Measurements from ENCODE around the gene RASSF1.
A peak's percentile ranks its signal among the peaks of the same experiment; 100 is the strongest.

The RASSF1 gene

DNA sequence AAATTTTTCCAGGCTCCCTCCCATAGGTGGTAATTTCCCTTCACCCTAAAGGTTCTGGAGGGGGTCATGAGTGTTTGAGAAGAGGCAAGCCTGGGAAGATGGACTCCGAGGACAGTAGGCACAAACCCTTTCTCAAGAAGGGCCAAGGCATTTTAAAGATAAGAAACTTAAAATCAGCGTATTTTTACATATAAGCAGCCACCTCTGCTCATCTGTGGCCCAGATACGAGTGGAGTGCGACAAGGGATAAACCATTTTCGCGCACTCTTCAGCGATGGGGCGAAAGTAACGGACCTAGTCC, 539 bp downstream of the RASSF1 start:
- H3K36me3 ChIP-seq (ENCODE audit: control insufficient read depth, insufficient read depth, low read length, severe bottlenecking), result no peaks in the 10 kb centered on the region
- H3K4me3 ChIP-seq (ENCODE audit: low read length), result peak overlapping the region; percentile 80
- no peaks in the 10 kb centered on the region for H3K27me3 ChIP-seq (replicated peaks; ENCODE audit: control insufficient read depth, insufficient read depth, low read length)
- peak overlapping the region; percentile 89 for H3K9ac ChIP-seq (ENCODE audit: low read length)
- DNase-seq (ENCODE audit: low read depth), result no peak
- no peaks in the 10 kb centered on the region for H3K9me3 ChIP-seq (ENCODE audit: control insufficient read depth, low read length)
- H3K4me1 ChIP-seq (ENCODE audit: control insufficient read depth, insufficient read depth, low read length), result peaks cover 45% of the 10 kb centered on the region

- H3K27me3 ChIP-seq (replicated peaks; ENCODE audit: control insufficient read depth, insufficient read depth, low read length), result no peaks in the 10 kb centered on the region
- peak overlapping the region; percentile 89 for H3K9ac ChIP-seq (ENCODE audit: low read length)
- H3K9me3 ChIP-seq (ENCODE audit: control insufficient read depth, low read length), result no peaks in the 10 kb centered on the region
- H3K4me3 ChIP-seq (ENCODE audit: low read length), result peak overlapping the region; percentile 80
- peaks cover 49% of the 10 kb centered on the region for H3K4me1 ChIP-seq (ENCODE audit: control insufficient read depth, insufficient read depth, low read length)
- DNase-seq (ENCODE audit: low read depth), result no peak
- H3K36me3 ChIP-seq (ENCODE audit: control insufficient read depth, insufficient read depth, low read length, severe bottlenecking), result no peaks in the 10 kb centered on the region
These were observed 1.0 kb downstream of the RASSF1 start for GRCh38 chr3:50339485-50340146.

- Histone ChIP-seq H3K4me1 (ENCODE audit: control insufficient read depth, insufficient read depth, low read length) (peaks cover 56% of the 10 kb centered on the region), H3K36me3 (ENCODE audit: control insufficient read depth, insufficient read depth, low read length, severe bottlenecking) (no peaks in the 10 kb centered on the region), H3K9ac (ENCODE audit: low read length) (peak overlapping the region; percentile 89), H3K4me3 (ENCODE audit: low read length) (peak overlapping the region; percentile 40), H3K27me3 (replicated peaks; ENCODE audit: control insufficient read depth, insufficient read depth, low read length) (no peaks in the 10 kb centered on the region), H3K9me3 (ENCODE audit: control insufficient read depth, low read length) (no peaks in the 10 kb centered on the region)
- DNase-seq (ENCODE audit: low read depth), result no peak
These were observed 1.7 kb downstream of the RASSF1 start for GRCh38 chr3:50338965-50339364.

DNA sequence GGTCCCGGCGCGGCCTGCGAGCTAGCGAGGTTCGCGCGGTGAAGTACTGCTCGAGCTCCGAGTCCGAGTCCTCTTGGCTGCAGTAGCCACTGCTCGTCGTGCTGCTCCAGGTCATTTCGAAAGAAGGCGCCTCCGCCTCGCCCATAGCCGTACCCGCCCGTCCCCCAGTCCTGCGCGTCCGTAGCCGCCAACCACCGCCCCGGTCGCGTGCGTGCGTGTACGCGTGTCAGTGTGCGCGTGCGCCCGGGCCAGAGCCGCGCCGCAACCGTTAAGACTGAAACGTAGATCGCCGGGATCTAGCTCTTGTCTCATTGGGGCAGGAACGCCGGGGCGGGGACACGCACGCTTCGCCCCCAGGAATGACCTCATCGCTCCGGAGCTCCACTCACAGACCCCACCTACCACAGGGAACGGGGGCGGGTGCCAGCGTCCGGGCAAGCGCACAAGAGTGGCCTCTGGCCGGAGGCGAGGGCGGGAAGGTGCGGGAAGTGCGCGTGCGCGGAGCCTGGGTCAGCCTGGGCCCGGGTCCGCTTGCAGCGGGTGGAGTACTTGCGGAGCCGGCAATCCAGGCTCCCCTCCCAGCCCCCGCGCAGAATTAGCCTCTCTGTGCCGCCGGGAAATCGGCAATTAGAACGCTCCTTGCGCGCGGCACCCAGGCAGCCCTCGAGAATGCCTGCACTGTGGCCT, 3.3 kb downstream of the RASSF1 start:
- Histone ChIP-seq H3K27me3 (replicated peaks; ENCODE audit: control insufficient read depth, insufficient read depth, low read length) (no peaks in the 10 kb centered on the region), H3K4me3 (ENCODE audit: low read length) (peak overlapping the region; percentile 87), H3K36me3 (ENCODE audit: control insufficient read depth, insufficient read depth, low read length, severe bottlenecking) (peaks cover under 1% of the 10 kb centered on the region), H3K9ac (ENCODE audit: low read length) (peak overlapping the region; percentile 89), H3K9me3 (ENCODE audit: control insufficient read depth, low read length) (no peaks in the 10 kb centered on the region), H3K4me1 (ENCODE audit: control insufficient read depth, insufficient read depth, low read length) (peaks cover 61% of the 10 kb centered on the region)
- DNase-seq (ENCODE audit: low read depth), result peak; percentile 100

GRCh38 chr3:50336452-50337174, 4.0 kb downstream of the RASSF1 start:
- Histone ChIP-seq H3K4me1 (ENCODE audit: control insufficient read depth, insufficient read depth, low read length) (peaks cover 61% of the 10 kb centered on the region), H3K9me3 (ENCODE audit: control insufficient read depth, low read length) (no peaks in the 10 kb centered on the region), H3K4me3 (ENCODE audit: low read length) (peak overlapping the region; percentile 87), H3K36me3 (ENCODE audit: control insufficient read depth, insufficient read depth, low read length, severe bottlenecking) (peaks cover 7% of the 10 kb centered on the region), H3K9ac (ENCODE audit: low read length) (peak overlapping the region; percentile 89), H3K27me3 (replicated peaks; ENCODE audit: control insufficient read depth, insufficient read depth, low read length) (no peaks in the 10 kb centered on the region)
- peak; percentile 53 for DNase-seq (ENCODE audit: low read depth)

DNA sequence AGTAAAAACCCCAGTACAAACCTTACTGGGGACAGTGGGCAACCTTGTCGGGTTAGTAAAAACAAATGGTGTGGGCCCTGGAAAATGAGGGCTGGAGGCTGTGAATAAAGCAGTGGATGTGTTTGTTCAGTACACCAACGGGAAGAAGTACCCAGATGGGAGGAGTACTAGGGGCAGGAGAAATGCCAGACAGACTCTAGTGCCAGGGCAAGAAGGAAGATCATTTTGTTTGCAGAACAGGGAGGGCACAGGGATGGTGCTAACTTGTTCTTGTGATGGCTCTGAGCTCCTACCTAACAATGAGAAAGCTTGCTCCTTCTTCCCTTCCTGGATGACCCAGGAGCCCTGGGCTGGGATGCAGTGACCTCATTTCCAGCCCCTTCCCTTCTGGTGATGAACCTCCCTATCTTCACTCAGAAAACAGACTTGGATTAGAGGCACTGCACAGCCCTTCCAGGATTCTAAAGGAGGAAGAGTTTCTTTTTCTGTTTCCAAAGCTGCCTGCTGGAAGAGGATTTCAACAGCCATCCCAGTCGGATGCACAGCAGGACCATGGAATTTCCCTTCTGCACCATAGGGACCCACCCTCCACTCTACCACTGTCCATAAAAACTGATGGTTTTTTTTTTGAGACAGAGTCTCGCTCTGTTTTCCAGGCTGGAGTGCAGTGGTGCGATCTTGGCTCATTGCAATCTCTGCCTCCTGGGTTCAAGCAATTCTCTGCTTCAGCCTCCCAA, 6.1 kb downstream of the RASSF1 start:
- Histone ChIP-seq H3K4me1 (ENCODE audit: control insufficient read depth, insufficient read depth, low read length) (peaks cover 46% of the 10 kb centered on the region), H3K9ac (ENCODE audit: low read length) (peak overlapping the region; percentile 50), H3K4me3 (ENCODE audit: low read length) (peak overlapping the region; percentile 35), H3K9me3 (ENCODE audit: control insufficient read depth, low read length) (no peaks in the 10 kb centered on the region), H3K27me3 (replicated peaks; ENCODE audit: control insufficient read depth, insufficient read depth, low read length) (no peaks in the 10 kb centered on the region), H3K36me3 (ENCODE audit: control insufficient read depth, insufficient read depth, low read length, severe bottlenecking) (peaks cover 28% of the 10 kb centered on the region)
- no peak for DNase-seq (ENCODE audit: low read depth)

DNA sequence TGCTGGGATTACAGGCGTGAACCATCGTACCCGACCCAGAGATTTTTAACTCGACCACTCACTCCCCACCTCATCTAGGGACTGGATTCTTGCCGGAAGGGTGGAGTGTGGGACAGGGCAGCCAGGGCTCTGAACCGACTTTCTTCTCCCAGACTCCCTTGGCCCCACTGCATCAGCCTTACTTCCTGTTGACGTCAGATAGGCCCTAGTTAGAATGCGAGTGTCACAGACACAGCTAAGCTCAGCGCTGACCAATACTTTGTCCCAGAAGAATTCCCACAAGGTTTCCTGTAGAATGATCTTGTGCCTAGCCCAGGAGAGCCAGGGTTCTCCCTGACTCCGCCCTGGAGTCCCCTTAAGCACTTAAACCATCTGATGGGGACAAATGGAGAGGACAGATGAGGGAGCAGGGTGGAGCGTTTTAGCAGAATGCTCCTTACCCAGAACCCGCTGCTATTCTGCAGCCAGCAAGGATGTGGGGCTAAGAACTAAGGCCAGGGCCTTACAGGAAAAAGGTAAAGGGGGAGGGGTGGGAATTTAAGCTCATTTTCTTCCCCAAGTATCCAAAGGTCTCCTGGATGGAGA, 6.8 kb downstream of the RASSF1 start:
- Histone ChIP-seq H3K9me3 (ENCODE audit: control insufficient read depth, low read length) (no peaks in the 10 kb centered on the region), H3K27me3 (replicated peaks; ENCODE audit: control insufficient read depth, insufficient read depth, low read length) (no peaks in the 10 kb centered on the region), H3K4me3 (ENCODE audit: low read length) (peak overlapping the region; percentile 35), H3K36me3 (ENCODE audit: control insufficient read depth, insufficient read depth, low read length, severe bottlenecking) (peaks cover 31% of the 10 kb centered on the region), H3K9ac (ENCODE audit: low read length) (peak overlapping the region; percentile 50), H3K4me1 (ENCODE audit: control insufficient read depth, insufficient read depth, low read length) (peaks cover 41% of the 10 kb centered on the region)
- no peak for DNase-seq (ENCODE audit: low read depth)

- DNase-seq (ENCODE audit: low read depth), result no peak
- H3K27me3 ChIP-seq (replicated peaks; ENCODE audit: control insufficient read depth, insufficient read depth, low read length), result no peaks in the 10 kb centered on the region
- H3K9me3 ChIP-seq (ENCODE audit: control insufficient read depth, low read length), result no peaks in the 10 kb centered on the region
- no peak overlapping the region for H3K4me3 ChIP-seq (ENCODE audit: low read length)
- no peak overlapping the region for H3K9ac ChIP-seq (ENCODE audit: low read length)
- peaks cover 32% of the 10 kb centered on the region for H3K36me3 ChIP-seq (ENCODE audit: control insufficient read depth, insufficient read depth, low read length, severe bottlenecking)
- H3K4me1 ChIP-seq (ENCODE audit: control insufficient read depth, insufficient read depth, low read length), result peaks cover 45% of the 10 kb centered on the region
These were observed 9.2 kb downstream of the RASSF1 start for GRCh38 chr3:50331364-50331907.

DNA sequence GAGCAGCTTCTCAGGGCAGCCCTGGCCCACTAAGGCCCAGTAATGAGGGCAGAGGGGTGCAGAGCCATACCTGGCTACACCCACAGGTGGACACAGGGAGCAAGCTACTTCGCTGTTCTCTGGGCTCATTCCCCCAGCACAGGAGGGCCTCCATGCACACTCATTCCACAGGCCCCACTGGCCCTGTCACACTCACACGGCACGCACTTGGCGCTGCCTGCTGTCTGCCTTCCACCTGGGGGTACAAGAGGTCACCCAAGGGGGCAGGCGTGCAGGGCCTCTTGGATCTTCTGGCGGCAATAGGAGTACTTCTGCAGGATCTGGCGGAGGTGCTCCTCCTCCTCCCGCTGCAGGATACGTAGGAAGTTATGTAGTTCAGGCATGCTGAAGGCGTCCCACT, 10.3 kb downstream of the RASSF1 start:
- Histone ChIP-seq H3K9me3 (ENCODE audit: control insufficient read depth, low read length) (no peaks in the 10 kb centered on the region), H3K36me3 (ENCODE audit: control insufficient read depth, insufficient read depth, low read length, severe bottlenecking) (peaks cover 42% of the 10 kb centered on the region), H3K4me1 (ENCODE audit: control insufficient read depth, insufficient read depth, low read length) (peaks cover 34% of the 10 kb centered on the region), H3K27me3 (replicated peaks; ENCODE audit: control insufficient read depth, insufficient read depth, low read length) (no peaks in the 10 kb centered on the region), H3K4me3 (ENCODE audit: low read length) (no peak overlapping the region), H3K9ac (ENCODE audit: low read length) (no peak overlapping the region)
- DNase-seq (ENCODE audit: low read depth), result no peak

- peak; percentile 99 for DNase-seq (ENCODE audit: low read depth)
- Histone ChIP-seq H3K36me3 (ENCODE audit: control insufficient read depth, insufficient read depth, low read length, severe bottlenecking) (peaks cover 42% of the 10 kb centered on the region), H3K4me3 (ENCODE audit: low read length) (peak within 1 kb of the TSS; percentile 94)
These were observed 12.5 kb downstream of the RASSF1 start, which contains the start of gene TUSC2 for GRCh38 chr3:50327943-50328691. Gene TUSC2, minus strand, starts transcription at chr3:50328223. Its CDS starts 124 bp downstream, at chr3:50328099.

More at GRCh38 chr3:50327943-50328691, 12.5 kb downstream of the RASSF1 start, which contains the start of gene TUSC2:
- Histone ChIP-seq H3K9me3 (ENCODE audit: control insufficient read depth, low read length) (no peaks in the 10 kb centered on the region), H3K27me3 (replicated peaks; ENCODE audit: control insufficient read depth, insufficient read depth, low read length) (no peaks in the 10 kb centered on the region), H3K4me1 (ENCODE audit: control insufficient read depth, insufficient read depth, low read length) (peaks cover 16% of the 10 kb centered on the region), H3K9ac (ENCODE audit: low read length) (peak within 1 kb of the TSS; percentile 96)
